ENCODE data around the gene NFATC1. TPM values are rescaled to one million over a fixed set of nuclear protein-coding genes. Genes with fewer than 3 reads are reported as not detected.

Gene NFATC1
- total RNA-seq, 2 donors from 2014 or later: 19.0 to 20.2 TPM

DNA sequence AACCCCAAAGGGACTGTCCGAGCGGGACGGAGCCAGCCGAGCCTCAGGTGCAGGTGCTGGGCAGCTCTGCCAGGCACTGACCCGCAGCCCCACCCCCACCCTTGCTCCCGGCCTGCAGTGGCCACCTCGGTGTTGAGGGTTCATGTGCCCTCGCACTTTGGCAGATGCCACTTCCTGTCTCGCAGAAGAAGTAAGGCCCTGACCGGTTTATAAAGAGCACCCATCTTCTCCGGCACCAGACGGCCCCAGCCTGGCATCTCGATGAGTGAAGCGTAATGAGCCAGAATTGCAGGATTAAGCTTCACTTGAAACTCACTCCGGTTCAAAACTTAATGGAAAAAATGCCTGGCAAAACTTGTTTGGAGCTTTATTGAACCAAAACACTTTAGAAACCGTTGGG, 10.9 kb upstream of the NFATC1 start:
- H3K9me3 ChIP-seq: no peaks in the 10 kb centered on the region
- no peaks in the 10 kb centered on the region for H3K27me3 ChIP-seq
- no peak for TF ChIP-seq CTCF (IDR thresholded peaks at IDR 0.05)
- no peak for DNase-seq (ENCODE audit: low spot score)
- H3K36me3 ChIP-seq: no peaks in the 10 kb centered on the region
- no peaks in the 10 kb centered on the region for H3K4me1 ChIP-seq
- no peak overlapping the region for H3K27ac ChIP-seq
- no peak overlapping the region for H3K4me3 ChIP-seq

GRCh38 chr18:79385326-79385707, 10.4 kb upstream of the NFATC1 start:
- DNase-seq (ENCODE audit: low spot score): no peak
- no peak for TF ChIP-seq CTCF (IDR thresholded peaks at IDR 0.05)
- Histone ChIP-seq H3K27ac (no peak overlapping the region), H3K36me3 (no peaks in the 10 kb centered on the region), H3K4me1 (no peaks in the 10 kb centered on the region), H3K4me3 (no peak overlapping the region), H3K9me3 (no peaks in the 10 kb centered on the region), H3K27me3 (no peaks in the 10 kb centered on the region)

DNA sequence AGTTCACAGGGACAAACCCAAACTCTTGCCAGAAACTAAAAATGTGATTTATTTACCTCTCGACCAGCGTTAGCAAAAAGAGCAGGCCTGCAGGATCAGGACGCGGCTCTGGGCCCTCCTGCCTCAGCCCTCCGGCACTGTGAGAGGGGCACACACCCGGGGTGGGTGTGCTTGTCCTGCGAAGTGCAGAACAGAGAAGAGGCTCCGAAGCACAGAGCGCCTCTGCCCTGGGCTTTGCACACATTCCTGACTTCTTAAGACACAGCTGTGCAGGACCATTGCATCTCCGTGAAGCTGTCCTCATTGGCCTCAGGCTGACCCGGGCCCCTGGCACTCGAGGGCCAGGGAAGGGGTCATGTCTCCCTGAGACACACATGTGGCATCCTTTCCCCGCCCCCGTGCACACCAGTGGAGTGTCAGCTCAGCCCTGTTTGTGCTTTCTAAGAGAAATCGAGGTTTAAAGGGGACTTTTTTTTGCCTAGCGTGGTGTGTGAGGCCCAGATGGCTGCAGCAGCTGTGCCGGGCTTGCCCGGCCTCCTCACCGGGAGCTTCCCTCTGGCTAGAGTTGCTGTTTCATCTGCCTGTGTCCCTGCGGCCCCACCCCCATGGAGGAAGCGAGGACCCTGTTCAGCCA, 9.9 kb upstream of the NFATC1 start:
- H3K36me3 ChIP-seq: no peaks in the 10 kb centered on the region
- no peaks in the 10 kb centered on the region for H3K4me1 ChIP-seq
- H3K9me3 ChIP-seq: no peaks in the 10 kb centered on the region
- no peak for DNase-seq (ENCODE audit: low spot score)
- TF ChIP-seq CTCF (IDR thresholded peaks at IDR 0.05): no peak
- H3K27me3 ChIP-seq: no peaks in the 10 kb centered on the region
- no peak overlapping the region for H3K4me3 ChIP-seq
- H3K27ac ChIP-seq: no peak overlapping the region

DNA sequence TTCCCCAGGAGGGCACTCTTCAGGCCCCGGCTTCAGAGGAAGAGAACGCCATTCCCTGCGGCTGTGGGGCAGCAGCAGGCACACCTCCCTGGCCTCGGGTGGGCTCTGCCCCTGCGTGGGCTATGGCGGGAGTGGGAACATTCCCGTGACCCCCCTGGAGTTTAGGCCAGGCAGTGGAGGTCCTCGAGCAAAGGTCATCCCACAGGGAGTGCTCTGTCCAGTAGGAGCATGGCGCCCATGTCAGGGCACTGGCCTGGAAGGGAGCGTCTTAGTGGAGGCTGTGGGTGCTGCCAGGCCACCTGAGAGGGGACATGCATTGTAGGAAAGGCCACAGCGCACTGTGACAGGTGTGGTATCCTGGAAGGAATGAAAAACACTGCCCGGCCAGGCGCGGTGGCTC, 9.2 kb upstream of the NFATC1 start:
- Histone ChIP-seq H3K9me3 (no peaks in the 10 kb centered on the region), H3K27ac (no peak overlapping the region), H3K4me3 (no peak overlapping the region), H3K36me3 (no peaks in the 10 kb centered on the region), H3K4me1 (no peaks in the 10 kb centered on the region), H3K27me3 (no peaks in the 10 kb centered on the region)
- DNase-seq (ENCODE audit: low spot score): no peak
- TF ChIP-seq CTCF (IDR thresholded peaks at IDR 0.05): no peak

- Histone ChIP-seq H3K27ac (no peak overlapping the region), H3K36me3 (no peaks in the 10 kb centered on the region), H3K4me1 (no peaks in the 10 kb centered on the region), H3K27me3 (no peaks in the 10 kb centered on the region), H3K9me3 (no peaks in the 10 kb centered on the region), H3K4me3 (no peak overlapping the region)
- DNase-seq (ENCODE audit: low spot score): no peak
- TF ChIP-seq CTCF (IDR thresholded peaks at IDR 0.05): no peak
Measured at GRCh38 chr18:79387214-79387613, 8.5 kb upstream of the NFATC1 start.

DNA sequence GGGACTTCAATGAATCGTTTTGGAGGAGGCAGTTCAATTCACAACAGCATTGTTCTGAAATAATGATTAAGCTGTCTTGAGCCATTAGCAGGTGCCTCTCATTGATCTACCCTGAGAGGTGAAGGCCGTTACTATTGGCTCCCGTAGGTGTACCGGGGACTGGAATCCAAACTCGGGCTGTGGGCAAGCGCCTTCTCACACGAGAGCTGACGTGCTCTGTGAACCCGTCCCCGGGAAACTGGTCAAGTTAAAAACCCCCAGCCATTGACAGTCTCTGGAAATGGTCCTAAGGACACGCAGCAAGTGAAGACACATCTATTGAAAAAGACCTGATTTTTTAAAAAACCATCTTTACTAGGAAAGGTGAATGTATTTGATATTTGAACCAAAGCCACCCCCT, 8.1 kb upstream of the NFATC1 start:
- H3K27ac ChIP-seq: no peak overlapping the region
- H3K9me3 ChIP-seq: no peaks in the 10 kb centered on the region
- no peaks in the 10 kb centered on the region for H3K36me3 ChIP-seq
- DNase-seq (ENCODE audit: low spot score): no peak
- H3K4me3 ChIP-seq: no peak overlapping the region
- TF ChIP-seq CTCF (IDR thresholded peaks at IDR 0.05): no peak
- H3K27me3 ChIP-seq: no peaks in the 10 kb centered on the region
- peaks cover 0 to 2% of the 10 kb centered on the region in 2 donors for H3K4me1 ChIP-seq
